Forelimb muscle (tissue), 1 donor: ENCODE measurements around the gene SKAP2. TPM values are rescaled to one million over a fixed set of nuclear protein-coding genes. Genes with fewer than 3 reads are reported as not detected.

ENCODE experiments used
- DNase-seq: peaks from one replicate; pipeline ENCODE4 v3.0.0-alpha.2; 2013; ENCODE audit warnings: low read depth
- polyA plus RNA-seq: library from polyadenylated mRNA; unstranded; fragments of 120-200 nt; gene quantifications from one replicate; pipeline ENCODE4 v1.2.1, GENCODE V29; 2013; ENCODE audit not compliant: insufficient read length

SKAP2 gene
- polyA plus RNA-seq, 1 donor = 11.3 TPM

DNA sequence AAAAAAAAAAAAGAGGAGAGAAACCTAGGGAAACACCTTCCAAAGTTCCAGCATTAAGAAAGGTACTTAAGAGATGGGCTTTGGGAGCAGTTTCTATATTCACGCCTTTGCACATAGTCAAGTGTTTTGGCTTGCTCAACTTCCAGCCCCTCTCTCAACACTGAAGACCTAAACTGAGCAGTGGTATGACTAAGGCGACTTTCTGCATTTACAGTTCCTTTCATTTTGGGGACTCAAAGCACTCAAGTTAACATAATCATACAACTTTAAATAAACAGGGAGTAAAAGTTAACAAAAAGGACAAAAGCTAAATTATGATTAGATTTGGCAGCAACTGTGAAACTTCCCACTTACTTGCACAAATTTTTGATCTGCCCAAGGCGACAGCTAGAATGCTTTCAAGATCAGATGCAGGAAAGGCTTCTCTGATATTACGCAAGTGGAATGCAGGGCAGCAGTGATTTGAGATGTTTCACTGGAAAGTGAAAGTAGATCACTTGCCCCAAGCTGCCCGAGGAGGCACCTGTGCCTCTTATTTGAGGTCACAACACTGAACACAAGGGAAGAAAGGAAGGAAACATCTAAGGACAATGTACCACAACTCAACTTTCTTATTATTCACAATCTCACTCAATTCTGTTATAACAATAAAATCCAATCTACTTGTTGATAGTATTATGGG lies 199.5 kb downstream of the SKAP2 start:
- no peak for DNase-seq

DNA sequence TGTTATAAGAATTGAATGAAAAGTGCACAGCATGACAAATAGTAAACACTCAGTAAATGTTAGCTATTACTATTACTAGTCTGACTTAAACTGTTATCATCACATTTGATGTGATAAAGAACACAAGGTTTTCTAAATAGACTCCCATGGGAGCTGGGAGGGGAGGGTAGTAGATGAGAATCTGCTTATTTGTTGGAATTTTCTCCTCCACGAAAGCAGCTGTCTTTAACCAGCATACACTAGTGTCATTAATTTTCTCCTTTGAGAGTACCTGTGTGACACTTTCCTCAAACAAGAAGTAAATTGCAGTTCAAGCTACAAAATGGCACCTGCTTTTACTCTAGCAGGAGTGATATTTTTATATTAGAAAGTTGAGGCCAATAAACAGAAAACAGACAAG lies 200.1 kb downstream of the SKAP2 start:
- DNase-seq = no peak

DNA sequence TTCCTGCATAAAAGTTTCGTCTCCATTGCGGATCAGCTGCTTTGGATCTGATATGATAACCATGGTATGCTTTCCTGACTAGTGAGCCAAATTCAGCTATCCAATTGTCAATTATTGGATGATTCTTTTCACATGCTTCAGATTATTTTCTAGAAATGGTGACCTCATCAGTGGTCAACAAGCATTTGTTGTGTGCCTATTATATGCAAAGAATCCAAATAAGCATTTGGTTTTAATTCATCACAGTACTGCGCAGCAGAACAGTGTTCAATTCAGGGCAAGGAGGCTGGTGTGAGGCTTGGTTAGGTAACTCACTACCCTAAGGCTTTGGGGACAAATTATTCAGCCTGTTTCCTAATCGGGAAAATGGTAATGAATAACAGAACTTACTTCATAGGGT lies 200.5 kb downstream of the SKAP2 start:
- no peak for DNase-seq

DNA sequence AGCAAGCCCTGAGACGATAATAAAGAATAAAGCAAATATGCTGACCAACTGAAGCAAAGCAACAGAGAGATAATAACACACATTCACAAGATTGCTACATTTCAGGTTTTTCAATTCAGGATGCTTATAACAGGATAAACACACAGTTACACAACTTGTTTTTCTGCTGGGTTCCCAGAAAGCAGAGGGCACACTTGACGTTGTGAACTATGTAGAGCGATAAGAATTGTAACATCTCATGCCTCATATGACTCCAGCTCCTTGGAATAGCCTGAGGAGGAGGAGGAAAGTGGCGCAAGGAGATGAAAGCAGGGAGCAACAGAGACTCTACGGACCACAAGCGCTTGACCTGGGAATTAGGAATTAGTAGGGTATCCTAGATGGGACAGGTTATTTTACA lies 201.7 kb downstream of the SKAP2 start:
- DNase-seq = no peak

- no peak for DNase-seq
These were observed 205.3 kb downstream of the SKAP2 start for GRCh38 chr7:26659121-26659520.

DNA sequence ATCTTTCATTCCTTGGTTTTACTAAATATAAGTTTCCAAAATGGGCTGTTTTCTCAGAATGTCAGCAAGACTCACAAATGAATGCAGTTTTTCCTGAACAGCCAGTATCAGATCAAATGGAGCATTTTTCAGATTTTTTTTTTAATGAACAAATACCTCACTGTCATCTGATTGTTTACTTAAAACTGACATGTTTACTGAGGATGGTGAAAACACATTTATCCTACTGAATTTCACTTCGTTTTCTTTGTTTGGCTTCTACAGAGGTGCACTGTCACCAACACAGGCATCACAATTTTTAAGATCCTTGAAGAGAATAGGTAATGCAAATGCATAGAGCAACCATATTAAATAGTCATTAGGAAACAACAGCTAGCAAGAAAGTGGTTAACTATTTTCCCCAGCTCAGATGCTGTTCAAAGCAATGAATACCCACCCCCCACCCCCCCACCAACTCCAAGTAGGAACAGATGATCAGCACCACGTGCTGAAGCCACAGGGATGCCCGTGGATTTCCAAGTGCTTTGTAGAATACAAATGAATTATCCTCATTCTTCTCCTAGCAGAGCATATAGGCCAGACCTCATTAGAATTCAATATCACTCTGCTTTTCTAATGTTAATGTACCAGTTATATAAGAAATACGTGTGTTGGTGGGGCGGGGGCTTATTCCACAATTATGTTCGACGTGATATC lies 205.9 kb downstream of the SKAP2 start:
- no peak for DNase-seq

DNA sequence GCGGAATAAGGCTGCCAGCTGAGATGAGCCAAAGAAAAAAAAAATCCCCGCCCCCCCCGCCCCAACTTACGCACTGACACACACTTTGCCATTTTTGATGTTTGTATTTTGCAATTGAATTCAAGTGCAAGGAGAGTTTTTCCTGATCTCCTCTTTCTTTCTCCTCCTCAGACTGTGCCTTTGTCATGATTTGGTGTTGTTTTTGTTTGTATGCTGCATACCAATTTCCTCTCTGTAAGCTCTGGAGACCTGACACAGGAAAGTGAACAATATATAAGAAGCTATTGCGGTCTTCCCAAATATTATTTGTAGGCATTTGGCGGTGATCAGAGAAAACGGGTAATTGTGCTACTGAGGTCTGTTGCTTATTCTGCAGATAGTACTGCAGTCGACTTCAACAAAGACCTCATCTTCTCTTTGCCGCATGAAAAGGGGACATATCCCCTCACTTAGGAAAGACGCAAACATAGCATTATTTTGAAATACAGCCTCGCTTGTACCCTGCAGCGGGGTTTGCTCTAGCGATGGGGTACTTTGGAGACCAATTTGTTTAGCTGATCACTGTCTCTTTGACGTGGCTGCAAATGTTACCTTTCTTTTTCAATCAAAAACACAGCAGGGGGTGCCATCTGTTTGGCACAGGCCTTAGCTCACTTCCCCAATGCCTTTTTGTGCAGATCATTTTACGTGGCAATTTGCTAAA lies 206.6 kb downstream of the SKAP2 start:
- no peak for DNase-seq

DNA sequence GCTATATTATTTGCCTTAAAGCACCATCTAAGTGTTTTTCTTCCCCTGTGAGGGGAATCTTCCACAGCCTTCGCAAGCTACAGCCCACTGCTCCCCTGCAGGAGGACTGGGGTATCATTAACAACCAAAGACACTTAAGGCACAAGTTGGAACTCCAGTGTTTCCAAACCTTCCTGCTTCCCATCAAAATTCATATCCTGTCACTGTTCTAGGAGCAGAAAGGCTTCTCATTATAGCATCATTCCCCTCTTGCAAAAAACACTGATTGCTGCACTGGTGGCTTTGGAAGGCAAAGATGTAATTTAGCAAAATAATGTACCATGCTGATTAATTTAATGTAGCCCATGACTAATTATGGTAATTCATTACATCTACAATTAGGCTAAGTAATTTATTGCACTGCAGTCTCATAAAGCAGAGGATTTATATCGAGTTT lies 207.2 kb downstream of the SKAP2 start:
- DNase-seq = no peak

- no peak for DNase-seq
These were observed 207.7 kb downstream of the SKAP2 start for GRCh38 chr7:26656735-26657134.

DNA sequence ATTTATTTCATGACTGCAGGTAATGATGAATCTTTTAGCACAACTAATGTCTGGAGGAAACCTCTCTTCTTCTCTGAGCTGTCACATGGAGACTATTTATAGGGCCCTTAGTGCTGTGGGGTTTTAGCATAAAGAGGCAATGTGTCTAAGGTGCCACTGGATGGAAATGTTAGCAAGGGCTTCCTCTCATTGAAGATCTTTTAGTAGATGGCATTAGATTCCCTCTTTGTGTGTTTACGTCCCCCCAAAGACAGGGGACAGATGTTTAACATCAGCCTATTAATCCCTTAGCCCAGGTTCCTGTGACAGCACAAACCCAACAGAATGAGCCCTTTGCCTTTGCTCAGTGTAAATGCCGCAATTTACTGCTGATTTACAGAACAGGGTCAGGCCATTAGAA lies 208.6 kb downstream of the SKAP2 start:
- no peak for DNase-seq

DNA sequence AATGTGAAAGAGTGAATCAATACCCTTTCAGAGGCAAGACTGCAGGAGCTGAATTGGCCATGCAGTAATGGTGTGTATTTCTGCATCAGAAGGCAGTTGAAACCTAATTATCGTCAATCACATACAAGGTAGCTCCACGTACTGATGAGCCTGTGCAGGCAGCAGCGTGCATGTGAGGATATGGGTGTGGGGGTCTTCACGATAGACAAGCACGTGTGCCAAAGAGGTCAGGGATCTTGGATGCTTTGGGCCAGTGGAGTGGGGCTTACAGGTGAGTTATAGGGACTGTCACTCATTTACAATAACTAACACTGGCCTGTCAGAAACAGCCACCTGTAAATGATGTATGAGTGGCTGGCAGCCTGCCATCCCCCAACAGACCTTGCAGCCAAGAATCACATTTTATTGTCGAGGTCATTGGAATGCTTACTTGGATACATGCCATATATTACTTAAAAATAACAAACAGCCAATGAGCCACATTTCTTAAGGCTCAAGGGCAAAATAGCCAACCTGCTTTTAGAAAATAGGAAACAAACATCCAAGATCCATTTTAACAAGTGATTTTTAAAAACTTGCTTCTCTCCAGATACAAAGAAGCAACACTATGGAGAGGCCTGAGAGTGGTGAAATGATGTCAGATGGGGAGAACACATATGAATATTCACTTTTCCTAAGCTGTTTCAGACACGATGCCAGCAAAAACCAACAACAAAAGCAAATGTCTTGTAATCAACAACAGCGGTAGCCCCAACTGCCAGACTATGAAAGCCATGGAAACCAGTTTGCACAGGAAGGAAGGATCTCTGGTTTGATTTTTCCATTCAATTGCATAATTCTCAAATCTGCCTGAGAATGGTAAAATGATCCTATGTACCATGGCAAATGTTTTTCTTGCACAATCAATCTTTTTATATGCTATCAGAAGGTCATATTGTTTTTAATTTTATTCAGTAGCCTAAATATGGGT lies 210.7 kb downstream of the SKAP2 start:
- no peak for DNase-seq

DNA sequence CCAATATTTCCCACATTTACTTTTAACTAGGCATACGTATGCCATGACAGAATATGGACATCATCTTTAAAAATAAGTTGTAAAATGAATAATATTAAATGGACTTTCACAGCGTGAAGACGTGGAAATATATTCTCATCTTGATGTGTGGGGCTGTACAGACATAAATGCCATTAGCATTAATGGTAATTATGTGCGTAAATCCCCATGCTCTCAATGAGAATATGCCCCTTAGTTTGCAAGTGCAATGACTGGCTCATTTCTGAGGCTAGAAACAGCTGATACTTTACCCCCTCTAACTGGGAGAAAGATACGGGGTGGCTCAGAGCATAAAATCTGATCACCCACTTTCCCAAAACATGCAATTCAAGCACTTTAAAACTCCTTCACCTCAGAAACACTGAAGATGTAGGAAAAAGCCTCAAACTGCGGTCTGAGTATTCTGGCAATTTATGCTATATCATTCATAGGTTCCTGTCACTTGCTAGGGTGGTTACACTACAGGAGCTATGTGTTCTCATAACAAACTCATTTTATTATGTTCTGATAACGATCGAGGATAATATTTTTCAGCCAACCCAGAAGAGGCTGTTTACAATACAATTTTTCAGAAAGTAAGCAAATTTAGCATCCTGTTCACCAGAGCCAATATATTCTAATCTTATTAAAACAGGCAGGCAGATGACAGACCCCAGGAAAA lies 211.8 kb downstream of the SKAP2 start:
- no peak for DNase-seq

- DNase-seq = no peak
These were observed 214.3 kb downstream of the SKAP2 start for GRCh38 chr7:26650103-26650502.

GRCh38 chr7:26649388-26649787 lies 215.0 kb downstream of the SKAP2 start:
- no peak for DNase-seq

DNA sequence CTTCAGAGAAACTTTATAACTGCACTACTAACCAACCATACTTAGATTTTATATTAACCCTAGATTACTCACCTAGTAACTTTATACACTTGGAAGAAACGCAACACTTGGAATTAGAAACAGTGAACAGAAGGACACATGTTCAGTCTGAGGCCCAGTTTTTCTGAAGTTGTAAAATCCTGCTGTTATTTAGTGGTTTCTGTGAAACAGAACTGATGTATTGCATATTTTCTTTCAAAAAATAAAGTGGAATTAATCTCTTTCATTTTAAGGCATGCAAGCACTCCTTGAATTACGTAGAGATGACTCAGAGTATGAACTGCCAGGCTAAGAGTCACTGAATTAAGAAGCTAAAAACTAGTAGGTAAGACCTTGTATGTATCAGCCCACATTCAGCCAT lies 215.8 kb downstream of the SKAP2 start:
- no peak for DNase-seq

GRCh38 chr7:26646336-26647048 lies 217.9 kb downstream of the SKAP2 start:
- DNase-seq = no peak

GRCh38 chr7:26645121-26645520 lies 219.3 kb downstream of the SKAP2 start:
- DNase-seq = no peak

DNA sequence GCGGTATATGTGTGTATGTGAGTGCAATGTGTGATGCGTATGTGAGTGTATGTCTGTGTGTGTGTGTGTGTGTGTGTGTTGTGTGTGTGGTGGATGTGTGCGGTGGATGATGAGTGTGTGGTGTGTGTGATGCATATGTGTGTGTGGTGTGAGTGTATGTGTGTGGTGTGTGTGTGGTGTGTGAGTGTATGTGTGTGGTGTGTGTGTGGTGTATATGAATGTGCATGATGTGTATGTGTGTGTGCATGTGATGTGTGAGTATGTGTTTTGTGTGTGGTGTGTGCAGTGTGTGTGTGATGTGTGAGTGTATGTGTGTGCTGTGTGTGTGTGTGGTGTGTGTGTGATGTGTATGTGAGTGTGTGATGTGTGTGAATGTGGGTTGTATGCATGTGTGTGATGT lies 222.0 kb downstream of the SKAP2 start:
- DNase-seq = no peak

DNA sequence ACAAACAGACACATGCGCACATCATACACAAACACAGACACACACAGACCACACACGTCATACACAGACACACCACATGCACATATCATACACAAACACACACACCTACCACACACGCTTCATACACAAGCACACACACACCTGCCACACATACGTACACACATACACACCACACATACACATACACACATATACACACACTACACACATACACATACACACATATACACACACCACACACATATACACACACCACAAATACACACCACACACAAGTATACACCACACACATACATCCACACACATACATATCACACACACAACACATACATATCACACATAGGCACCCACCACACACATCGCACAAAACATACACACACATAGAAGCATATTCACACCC lies 224.7 kb downstream of the SKAP2 start:
- DNase-seq = no peak

GRCh38 chr7:26639111-26639510 lies 225.3 kb downstream of the SKAP2 start:
- DNase-seq = no peak

DNA sequence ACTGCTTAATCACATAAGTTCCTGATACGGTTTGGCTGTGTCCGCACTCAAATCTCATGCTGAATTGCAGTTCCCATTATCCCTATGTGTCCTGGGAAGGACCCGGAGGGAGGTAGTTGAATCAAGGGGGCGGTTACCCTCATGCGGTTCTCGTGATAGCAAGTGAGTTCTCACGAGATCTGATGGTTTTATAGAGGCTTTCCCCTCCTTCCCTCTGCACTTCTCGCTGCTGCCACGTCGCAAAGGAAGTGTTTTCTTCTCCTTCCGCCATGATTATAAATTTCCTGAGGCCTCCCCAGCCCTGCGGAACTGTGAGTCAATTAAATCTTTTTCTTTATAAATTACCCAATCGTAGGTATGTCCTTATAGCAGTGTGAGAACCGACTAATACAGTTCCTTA lies 226.2 kb downstream of the SKAP2 start:
- DNase-seq = no peak
